ENCODE results near the gene SPRED2. TPM values are rescaled to one million over a fixed set of nuclear protein-coding genes. Genes with fewer than 3 reads are reported as not detected.

Gene SPRED2
- total and polyA plus RNA-seq, 2 of the 8 experiments (the other 6 are each of a cell fraction or from before 2014, with no cell fraction given) = 15.3 to 22.5 TPM

DNA sequence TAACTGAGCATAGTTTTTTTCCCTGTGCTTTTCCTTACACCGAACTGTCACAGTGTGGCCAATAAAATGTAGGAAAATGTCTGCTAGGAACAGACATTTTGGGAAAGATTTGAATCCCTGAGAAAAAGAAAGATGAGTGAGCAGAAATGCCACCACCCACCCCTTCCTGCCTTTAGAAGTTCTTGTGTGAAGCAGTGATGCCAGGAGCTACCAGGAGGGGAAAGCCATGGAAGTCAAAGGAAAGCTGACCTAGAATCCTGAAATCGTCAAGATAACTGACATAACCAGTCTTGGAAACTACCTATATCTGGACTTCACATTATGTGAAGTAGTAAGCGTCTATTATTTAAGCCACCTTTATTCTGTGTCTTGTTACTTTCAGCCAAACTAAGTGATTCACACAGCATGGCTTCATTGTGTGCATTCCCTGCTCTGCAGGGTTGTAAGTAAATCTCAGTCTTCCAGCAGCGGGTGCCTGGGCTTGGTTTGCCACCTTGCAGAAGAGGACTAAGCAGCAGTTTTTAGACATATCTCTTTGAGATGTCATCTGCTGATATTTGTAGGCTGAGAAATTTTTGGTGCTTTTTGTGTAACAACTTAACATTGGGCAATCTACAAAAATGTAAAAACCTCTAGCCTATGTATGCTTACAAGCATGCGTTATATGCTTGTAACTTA is 11.2 kb upstream of the SPRED2 start (continued):
- TF ChIP-seq ATF3 (IDR thresholded peaks at IDR 0.05; ENCODE audit: insufficient read depth, low read depth, low read length) (no peak), JUN (IDR thresholded peaks at IDR 0.05; ENCODE audit: low read depth, low read length) (no peak)

Measured in H1 (cell line).